TTC549 (cell line): ENCODE measurements around the gene NPHP3.
"Not testable (repeated sequence)": the region's sequence is repeated elsewhere in the genome, so short reads cannot be mapped to it uniquely, and the experiment has no call there.

Source experiments
- FAIRE-seq: peaks from 2 replicates; lab custom pipeline; 2012; peaks lifted over from hg19 to GRCh38; lab: Jason Lieb, UNC

The NPHP3 gene

DNA sequence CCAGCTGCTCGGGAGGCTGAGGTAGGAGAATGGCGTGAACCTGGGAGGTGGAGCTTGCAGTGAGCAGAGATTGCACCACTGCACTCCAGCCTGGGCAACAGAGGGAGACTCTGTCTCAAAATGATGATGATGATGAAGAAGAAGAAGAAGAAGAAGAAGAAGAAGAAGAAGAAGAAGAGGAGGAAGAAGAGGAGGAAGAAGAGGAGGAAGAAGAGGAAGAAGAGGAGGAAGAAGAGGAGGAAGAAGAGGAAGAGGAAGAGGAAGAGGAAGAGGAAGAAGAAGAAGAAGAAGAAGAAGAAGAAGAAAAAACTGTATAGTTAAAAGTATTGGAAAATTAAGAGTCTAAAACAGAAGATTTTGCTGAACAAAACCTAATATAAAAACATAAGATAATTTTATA, 80.8 kb downstream of the NPHP3 start:
- FAIRE-seq, result not testable (repeated sequence)

DNA sequence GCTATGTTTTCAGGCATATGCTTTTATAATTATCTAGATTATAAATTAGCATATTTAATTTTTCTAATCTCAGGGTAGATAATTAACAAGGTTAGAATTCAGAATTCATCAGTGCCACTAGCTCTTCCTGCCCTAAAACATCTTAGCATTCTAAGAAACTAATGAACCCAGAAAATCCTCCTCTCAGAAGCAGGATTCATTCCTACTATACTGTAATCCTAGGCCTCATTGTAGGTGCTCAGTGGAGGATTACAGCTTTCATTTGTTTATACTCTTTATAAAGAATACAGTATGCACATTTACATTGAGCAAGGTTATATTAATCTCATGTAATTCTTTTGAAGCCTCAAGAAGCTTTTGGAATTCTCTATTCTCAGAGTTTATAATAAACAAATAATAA, 83.5 kb downstream of the NPHP3 start:
- FAIRE-seq, result no peak

DNA sequence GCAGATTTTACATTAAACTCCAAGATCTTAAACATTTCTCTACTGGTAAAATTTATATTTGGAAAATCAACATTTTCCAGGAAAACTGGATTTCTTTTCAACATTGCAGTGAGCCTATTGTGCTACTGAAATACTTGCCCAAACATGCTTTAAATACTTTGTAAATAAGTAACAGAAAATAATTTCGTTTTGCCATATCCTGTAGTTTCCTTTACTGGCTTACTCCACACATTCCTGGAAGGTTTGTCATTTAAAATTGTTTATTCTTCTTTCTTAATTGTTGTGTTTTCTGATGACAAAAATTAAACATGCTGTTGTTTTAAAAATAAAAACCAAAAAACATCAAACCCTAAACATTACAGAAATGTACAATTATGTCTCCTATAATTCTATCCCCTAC, 84.6 kb downstream of the NPHP3 start:
- FAIRE-seq, result no peak

DNA sequence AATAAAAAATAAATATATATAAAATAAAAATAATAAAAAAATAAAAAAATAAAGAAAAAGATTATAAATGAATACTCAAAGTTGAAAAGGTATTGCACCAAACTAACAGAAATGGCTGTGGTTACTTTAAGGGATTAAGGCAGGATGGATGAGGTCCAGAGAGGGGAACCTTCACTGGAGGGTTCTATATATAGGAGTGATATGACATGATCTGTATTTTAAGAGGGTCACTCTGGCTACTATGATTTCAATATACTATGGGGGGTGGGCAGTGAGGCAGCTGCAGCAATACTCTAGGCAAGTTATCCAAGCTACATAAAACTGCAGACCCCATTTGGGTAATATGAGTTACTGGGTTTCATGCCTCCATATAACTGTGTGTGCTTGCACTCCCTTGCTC, 87.2 kb downstream of the NPHP3 start:
- FAIRE-seq, result no peak
